NCI-H2171 treated with DMSO at 0.1 percent for 48 hours (cell line): ENCODE measurements around the gene TMEM108.
"Not testable (repeated sequence)": the region's sequence is repeated elsewhere in the genome, so short reads cannot be mapped to it uniquely, and the experiment has no call there.

ENCODE experiments used
- DNase-seq: peaks from one replicate; lab custom pipeline; 2025; lab: John Stamatoyannopoulos, UW

The TMEM108 gene

DNA sequence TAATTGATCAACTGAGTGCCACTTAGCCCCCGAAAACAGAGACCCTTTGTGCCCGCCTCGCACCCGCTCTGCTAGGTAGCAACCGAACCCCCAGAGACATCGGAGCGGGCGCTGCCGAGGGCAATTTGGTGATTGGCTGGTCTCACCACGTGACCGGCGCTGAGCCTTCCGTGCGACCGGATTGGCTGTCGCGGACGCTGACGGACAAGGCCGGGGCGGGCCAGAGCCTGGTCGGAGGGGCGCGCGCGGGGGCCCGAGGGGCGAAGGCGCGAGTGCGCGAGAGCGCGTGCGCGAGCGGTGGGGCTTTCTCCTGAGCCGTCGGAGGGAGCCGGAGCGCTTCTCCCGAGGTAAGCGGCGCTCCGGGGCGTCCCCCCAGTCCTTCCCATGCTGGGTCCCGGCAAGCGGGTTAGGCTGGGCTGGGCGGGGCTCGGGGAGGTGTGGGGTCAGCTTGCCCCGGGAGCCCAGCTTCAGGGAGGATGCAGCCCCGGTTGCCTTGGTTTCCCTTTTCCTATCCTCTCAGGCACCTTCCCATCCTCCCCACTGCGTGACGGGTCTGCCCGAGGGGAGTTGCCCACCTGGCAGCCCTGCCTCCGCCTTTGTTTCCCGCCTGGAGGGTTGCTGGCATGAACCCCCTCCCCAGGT, at the start of gene TMEM108:
TMEM108 (plus strand) TSS at position 303 of the 642 bp plus-strand sequence.
- DNase-seq: peak; percentile 92

DNA sequence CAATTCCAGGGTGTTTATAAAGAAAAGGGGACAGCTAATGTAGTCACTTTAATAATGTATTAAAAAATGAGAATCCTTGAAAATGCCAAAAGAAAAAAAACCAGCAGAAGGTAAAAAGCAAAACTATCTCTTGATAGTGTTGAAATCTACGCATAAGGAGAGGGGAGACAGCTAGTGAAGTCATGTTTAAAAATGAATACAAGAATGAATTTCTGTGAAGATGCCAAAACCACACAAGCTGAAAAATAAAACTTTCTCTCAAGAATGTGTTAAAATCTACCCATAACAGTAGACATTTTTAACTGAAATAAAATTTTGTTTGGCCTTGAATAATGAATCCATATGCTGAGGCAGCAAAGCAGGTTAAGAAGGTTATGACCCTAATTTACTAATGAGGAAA, 42.2 kb upstream of the TMEM108 start:
- no peak for DNase-seq

DNA sequence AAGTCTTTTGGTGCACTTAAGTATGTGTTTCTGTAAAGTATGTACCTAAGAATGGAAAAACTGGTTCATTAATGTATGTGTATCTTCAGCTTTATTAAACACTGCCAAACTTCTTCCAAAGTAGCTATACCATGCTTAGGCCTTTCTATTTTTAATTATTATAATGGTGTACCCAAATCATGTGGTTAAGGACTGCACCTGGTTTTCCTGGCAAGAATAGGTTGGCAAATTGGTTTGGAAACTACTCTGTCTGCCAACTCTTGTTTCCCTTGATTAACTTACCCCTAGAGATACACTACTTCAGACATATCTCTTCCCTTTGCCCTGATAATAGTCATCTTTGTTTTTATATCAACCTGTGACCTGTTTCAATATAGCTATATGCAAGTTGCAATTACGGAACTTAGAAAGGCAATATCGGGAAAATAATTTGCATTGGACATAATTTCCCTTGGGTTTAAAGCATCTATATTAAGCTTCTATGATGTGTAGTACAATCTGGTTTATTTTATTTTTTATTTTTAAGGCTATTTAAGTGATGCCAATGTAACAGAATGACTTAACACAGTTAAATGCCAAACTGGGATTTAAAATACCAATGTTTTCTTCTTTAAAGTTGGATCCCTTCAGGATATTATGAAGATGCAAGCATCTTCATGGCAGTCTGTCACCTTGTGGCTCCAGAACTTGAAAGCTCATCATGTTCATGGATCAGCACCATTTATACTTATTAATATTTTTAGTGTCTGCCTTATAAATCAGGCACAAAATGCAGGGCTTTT, 40.6 kb upstream of the TMEM108 start:
- DNase-seq: no peak

DNA sequence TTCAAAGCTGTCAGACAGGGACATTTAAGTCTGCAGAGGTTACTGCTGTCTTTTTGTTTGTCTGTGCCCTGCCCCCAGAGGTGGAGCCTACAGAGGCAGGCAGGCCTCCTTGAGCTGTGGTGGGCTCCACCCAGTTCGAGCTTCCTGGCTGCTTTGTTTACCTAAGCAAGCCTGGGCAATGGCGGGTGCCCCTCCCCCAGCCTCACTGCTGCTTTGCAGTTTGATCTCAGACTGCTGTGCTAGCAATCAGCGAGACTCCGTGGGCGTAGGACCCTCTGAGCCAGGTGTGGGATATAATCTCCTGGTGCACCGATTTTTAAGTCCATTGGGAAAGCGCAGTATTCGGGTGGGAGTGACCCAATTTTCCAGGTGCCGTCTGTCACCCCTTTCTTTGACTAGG, 33.2 kb upstream of the TMEM108 start:
- peak; percentile 23 for DNase-seq

DNA sequence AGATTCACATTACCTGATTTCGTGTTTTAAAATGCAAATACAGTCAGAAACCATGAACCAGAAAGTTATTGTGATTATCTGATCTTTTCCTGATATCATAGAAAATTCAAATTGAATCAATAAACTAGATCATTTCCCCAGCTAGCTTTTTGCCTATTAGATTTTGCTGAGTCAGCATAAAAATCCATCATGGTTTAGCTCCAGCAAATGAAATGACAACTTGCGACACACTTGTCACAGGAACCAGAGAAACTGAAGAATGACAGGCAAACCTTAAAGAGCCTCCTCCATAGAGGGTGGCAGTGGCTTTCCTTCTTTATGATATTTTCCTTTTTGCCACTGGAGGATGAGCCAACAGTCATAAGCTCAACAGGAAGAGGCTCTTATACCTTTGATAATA, 30.6 kb upstream of the TMEM108 start:
- DNase-seq: no peak

DNA sequence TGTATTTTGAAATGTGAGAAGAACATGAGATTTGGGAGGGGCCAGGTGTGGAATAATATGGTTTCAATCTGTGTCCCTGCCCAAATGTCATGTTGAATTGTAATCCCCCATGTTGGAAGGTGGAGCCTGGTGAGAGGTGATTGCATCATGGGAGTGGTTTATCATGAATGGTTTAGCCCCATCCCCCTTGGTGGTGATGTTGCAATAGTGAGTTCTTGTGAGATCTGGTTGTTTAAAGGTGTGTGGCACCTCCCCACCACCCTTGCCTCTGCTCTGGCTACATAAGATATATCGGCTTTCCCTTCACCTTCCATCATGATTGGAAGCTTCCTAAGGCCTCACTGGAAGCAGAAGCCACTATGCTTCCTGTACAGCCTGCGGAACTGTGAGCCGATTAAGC, 23.9 kb upstream of the TMEM108 start:
- DNase-seq: no peak

DNA sequence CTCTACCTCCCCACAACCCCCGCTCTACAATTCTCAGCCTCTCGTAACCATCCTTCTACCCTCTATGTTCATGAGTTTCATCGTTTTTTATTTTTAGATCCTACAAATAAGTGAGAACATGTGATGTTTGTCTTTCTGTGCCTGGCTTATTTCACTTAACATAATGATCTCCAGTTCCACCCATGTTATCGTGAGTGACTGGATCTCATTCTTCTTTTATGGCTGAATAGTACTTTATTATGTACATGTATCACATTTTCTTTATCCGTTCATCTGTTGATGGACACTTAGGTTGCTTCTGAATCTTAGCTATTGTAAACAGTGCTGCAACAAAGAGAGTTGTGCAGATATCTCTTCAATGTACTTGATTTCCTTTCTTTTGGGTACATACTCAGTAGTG, 22.6 kb upstream of the TMEM108 start:
- DNase-seq: not testable (repeated sequence)

DNA sequence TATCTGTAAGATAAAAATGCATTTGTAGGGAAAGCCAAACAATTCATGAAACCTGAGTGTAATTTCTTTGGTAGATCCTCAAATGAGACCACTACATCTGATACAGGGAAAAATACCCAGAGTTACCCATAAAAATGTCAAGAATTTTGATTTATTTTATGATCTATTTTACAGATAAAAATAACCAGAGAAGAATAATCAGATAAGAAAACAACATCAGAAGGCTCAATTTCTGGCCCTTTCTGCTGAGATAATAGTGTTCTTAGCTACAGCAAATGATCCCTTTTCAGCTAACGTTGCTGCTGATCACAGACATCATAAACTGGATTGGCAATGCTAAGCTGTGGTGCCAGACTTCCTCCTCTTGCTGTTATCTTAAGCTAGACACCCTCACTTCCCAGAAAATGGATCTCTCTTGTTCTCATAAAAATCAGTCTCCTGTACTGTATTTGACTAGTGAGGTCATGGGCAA, 21.3 kb upstream of the TMEM108 start:
- DNase-seq: no peak

DNA sequence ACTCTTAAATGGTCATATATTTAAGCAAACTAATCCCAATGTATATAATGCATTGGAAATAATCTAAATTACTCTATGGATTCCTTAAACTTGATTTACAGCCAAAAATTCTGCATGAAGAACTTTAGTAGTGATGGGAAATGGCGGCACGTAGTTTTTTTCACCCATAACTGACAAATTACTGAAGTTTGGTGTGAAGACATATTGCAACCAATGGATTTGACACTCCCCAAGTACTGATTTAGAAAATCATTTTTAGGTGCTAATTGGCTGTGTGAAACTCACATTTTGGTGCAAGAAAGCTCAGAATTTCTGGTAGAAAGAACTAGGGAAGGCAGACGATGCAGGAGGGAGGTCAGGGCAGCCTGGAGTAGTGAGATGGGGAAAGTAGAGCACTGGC, 19.3 kb upstream of the TMEM108 start:
- DNase-seq: no peak

DNA sequence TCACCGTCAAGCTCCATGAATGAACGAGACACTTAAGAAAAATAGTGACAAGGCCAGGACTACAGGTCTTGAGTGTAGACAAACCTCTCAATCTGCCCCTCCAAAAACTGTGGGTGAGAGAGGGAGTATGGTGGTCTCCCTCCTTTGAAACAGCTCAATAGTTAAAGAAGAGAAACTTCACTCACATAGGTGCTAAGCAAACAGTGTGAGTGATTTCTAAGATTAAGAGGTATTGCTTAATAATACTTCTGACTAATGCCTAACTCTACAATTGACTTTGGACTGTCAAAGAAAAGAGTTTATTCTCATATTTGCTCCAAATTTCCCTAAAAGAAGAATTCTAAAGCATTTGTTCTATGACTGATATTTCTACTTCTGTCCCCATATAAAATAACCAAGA, 17.0 kb upstream of the TMEM108 start:
- DNase-seq: no peak

DNA sequence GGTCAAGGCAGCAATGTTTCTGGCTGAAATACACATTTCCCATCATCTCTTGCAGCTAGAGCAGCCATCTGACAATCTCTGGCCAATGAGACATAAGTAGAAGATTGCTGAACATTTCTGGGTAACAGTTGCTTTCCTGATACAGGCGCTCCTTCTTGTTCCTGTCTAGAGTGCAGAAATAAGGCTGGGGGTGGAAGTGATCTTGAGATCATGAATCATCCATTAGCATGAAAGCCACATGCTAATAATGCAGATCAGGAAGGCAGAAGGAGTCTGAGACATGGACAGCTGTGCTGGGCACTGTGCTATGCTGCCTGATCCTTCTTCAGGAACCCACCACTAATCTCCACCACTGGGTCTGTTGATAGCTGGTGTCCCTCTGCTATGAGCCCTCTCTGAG, 14.8 kb upstream of the TMEM108 start:
- no peak for DNase-seq

DNA sequence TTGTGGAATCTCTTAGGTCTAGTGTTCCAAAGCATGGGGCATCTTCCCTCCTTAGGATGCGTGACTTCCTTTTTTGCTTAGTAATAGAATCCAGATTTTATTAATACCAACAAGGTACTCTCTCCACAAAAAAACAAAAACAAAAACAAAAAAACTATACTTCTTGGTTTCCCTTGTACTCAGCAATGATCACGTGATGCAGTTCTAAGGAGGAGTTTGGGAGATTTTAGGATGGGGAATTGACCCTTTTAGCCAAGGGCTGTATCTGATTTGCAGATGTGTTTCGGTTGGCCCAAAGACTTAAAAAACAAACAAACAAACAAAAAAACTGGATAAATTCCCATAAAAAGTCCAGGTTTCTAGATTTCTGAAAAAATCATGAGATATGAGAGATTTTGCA, 12.6 kb upstream of the TMEM108 start:
- no peak for DNase-seq

DNA sequence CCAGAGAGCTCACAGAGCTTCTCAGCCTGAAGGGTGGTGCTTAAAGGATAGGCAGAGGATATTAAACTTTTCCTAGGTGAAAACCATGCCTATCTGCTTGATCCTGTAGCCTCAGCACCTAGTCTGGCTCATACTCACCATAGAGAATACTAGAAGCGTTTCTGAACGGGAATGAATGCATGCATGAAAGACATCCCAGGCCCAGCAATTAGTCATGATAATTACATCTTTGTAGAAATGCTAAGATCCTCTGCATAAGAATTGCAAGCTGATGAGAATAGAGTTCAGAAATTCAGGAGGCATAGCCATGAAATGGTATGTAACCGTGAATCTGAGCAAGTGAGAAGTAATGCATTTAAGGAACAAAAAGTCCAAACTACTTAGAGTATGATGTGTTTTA, 5.9 kb upstream of the TMEM108 start:
- DNase-seq: no peak

DNA sequence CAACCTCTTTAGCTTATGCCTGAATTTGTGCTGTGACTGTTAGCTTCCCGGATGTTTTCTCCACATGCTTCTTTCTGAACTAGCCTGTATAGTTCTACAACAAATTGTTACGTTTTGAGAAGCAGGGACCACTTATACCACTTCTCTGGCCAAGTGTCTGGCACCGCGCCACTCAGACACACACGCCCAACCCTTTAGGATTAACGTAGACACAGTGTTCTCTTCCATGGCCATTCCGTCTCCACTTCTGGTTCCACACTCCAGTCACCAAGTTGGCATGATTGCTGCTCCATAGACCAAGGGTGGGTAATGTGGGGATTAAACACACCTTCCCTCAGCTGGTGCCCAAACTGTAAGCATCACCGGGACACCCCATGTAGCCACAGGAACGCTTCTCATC, 755 bp upstream of the TMEM108 start:
- DNase-seq: no peak

DNA sequence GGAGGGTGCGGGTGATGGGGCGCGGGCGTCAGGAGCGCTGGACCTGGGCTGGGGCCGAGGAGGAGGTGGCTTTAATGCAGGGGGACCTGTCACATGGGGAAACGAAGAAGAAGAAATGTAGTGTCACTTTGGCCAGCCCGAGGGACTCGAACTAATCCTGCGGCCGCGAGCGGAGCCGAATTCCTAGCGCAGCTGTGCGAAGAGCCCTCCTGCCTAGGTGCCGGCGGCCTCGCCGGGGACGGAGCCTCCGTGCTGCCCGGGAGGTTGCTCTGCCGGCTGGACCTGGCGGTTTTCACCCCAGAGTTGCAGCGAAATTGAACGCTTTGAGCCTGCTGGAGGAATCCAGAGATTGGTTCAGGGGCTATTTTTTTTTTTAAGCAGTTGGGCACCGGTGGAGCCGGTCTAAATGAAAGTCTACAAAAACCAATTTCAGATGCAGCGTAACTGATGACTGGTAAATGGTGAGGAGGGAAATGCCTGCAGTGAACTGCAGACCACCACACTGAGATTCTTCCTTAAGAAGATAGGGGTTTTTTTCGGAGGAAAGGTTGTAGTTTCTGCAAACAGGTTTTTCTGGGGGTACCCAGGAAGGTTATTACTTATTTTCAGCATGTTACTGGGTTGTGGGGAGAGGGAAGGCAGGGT, 662 bp downstream of the TMEM108 start:
- DNase-seq: no peak

DNA sequence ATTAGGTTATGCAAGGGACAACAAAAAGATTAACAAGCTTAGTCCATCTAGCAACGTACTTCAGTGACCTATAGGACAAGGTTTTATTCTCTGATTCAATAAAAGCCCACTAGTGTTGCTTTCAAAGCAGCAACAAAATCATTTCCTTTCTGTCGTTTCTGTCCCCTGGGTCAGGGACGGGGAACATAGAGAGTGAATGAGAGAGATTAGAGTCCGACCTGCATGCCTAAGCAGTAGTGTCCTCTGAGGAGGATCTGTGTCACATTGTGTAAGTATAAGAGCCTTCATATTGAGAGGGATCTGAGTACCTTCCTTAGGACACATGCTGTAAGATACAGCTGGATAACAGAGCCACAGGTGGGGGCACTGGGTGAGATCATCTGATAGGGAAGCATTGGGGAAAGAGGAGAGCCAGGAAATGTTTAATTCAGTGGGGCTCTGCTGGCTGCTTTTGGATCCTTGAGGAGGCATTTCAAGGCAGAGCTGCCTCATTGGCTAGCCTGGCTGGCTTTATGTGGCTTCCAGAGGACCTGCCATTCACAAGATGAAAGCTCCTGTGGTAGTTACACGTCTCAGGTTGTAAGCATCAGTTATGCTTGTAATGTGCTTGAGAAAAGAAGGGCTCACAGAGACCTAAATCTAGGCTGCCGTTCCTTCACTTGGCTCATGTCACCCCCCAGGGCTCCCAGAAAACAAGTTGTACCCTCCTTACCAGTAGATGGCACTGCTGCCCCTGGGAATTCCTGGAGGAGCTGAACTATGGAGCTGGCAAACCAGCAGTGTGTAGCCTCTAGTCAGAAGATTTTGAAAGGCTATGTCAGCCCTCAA, 2.7 kb downstream of the TMEM108 start:
- DNase-seq: peak; percentile 82

DNA sequence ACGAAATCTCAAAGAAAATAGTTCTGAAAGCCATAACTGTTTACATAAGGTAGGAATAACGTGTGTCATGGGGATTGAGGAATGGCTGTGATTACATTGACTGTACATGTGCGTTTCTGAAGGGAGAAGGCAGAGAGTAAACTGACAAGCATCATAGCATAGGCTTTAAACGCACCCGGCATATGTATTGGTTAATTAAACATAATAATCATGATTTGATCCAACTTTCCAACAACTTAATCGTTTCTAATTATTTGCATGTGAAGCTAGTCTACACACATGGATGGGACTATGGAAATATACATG, 3.3 kb downstream of the TMEM108 start:
- no peak for DNase-seq

DNA sequence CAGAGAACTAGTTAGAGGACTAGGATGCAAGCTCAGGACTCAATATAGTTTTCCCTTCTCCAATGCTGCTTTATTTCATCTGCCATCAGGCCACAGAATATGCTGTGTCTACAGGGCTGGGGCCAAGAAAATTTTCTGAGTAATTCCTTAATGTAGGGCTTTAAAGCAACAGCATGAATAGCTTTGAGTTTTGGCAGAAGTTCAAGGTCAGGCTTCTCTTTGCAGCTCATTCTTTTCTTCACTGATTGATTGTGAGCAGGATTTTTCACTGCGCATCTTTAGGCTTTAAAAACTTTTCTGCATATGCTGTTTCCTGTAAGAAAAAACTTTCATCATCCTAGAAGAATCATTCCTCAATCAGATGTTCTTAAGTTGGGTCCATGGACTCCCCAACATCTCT, 4.6 kb downstream of the TMEM108 start:
- DNase-seq: no peak

DNA sequence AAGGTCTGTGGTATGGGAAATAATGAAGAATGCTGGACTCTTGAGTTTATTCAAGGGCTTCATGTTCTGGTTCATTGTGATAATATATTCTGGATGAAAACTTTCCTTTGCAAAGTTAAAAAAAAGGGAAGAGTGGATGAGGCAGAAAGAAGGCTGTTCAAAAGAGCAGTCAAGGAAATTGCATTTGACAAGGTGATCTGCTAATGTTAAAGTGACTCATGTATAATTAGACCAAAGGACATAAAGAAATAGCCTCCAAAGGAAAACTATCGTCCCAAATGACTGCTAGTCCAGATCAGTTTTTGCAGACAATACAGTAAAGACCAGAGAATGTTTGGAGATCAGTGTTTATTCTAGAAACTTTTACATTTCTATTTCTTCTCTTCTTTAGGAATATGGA, 9.8 kb downstream of the TMEM108 start:
- DNase-seq: no peak

DNA sequence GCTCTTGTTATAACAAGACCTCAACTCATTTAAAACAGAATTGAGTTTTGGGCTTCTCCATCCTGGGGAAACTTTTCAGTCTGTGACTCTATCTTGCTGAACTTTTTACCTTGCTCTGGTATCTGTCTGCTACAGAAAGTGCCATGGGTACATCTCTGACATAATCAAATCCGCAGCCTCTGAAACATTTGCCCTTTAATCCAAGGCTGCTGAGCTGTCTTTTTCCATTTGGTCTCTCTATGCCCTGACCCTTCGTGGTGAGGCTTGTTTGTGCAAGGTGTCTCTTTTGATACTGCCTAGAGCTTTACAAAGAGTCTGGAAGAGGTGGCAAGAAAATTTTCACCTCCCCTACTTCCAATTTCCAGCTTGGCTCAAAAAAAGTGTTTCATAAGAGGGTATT, 11.3 kb downstream of the TMEM108 start:
- DNase-seq: no peak

DNA sequence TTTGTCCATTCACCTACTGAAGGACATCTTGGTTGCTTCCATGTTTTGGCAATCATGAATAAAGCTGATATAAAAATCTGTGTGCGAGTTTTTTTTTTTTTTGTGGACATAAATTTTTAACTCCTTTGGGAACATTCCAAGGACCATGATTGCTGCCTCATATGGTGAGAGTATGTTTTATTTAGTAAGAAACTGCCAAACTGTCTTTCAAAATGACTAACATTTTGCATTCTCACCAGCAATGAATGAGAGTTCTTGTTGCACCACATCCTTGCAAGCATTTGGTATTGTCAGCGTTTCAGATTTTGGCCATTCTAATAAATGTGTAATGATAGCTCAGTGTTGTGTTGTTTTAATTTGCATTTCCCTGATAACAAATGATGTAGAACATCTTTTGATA, 12.7 kb downstream of the TMEM108 start:
- DNase-seq: no peak

DNA sequence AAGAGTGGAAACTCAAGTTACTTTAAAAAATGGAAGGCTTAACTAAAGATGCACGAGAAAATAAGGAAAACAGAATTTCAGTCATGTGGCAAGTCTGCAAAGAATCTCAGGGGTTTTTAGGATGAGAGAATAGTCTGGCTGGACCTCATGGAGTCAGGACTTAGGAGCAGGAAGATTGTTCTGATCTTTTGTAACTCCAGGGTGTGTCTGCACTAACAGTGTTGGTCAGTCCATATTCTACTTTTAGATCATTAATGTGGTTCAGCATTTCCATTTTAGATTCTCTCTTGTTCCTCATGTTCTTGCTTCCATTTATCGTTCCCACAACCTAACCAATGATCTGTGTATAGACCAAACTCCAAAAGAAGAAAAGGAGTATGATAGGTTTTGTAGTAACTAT, 15.3 kb downstream of the TMEM108 start:
- DNase-seq: no peak

DNA sequence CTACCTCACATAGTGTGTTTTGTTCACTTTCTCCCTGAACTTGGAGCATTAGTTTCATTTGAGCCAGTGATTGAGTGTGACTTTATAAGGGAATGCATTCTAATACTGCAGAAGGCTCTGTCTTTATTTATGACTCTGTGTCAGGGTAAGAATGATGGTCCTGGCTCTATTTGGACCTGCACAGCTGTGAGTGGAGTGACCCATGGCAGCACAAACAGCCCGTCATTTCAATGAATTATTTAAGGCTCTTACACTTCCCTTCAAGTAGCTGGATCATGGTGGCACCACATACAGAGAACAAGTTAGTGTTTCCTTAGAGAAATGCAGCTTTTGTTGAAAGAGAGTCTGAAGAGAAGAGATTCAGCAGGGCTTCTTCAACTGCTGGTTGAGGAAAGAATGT, 16.4 kb downstream of the TMEM108 start:
- DNase-seq: no peak
